ENCODE results near the gene PSMD6. TPM values are rescaled to one million over a fixed set of nuclear protein-coding genes. Genes with fewer than 3 reads are reported as not detected.

PSMD6 gene
- total RNA-seq, 4 donors from 2014 or later, result 18.3 to 66.6 (median 47.8) TPM

- Histone ChIP-seq H3K4me1 (no peaks in the 10 kb centered on the region), H3K27me3 (peaks cover 5% of the 10 kb centered on the region), H3K36me3 (no peaks in the 10 kb centered on the region), H3K27ac (no peak overlapping the region), H3K4me3 (no peak overlapping the region), H3K9me3 (no peaks in the 10 kb centered on the region)
- TF ChIP-seq EP300 (IDR thresholded peaks at IDR 0.05; ENCODE audit: low read depth) (no peak), CTCF (IDR thresholded peaks at IDR 0.05) (no peak), POLR2A (IDR thresholded peaks at IDR 0.05) (no peak), POLR2AphosphoS5 (IDR thresholded peaks at IDR 0.05) (no peak)
- in situ Hi-C loops (cut with MboI; ENCODE audit: low pct_ligation_motif_present in 1 of 4, low pct_unique_long_range_greater_than_20kb in 1 of 4, low sequenced_read_pairs in 3 of 4), result loop anchor here (10.0 to 25.0 kb wide), 4 partner anchors 223 to 445 kb away; no protein-coding TSS in a partner anchor
- WGBS, 2 donors (ENCODE audit: low coverage in 1 of 2), result 69 to 73% methylated on average over 3 to 4 of the region's 4 CpGs
- intact Hi-C loops (cut with DNase I; ENCODE audit: low total_unique reads), result loop anchor here (10.0 kb wide), 1 partner anchor 105 kb away; no protein-coding TSS in a partner anchor
- DNase-seq, result no peak
Observed at GRCh38 chr3:64039332-64039731, 16.0 kb upstream of the PSMD6 start.

- Histone ChIP-seq H3K4me3 (no peak overlapping the region), H3K27me3 (peaks cover 5% of the 10 kb centered on the region), H3K4me1 (no peaks in the 10 kb centered on the region), H3K9me3 (no peaks in the 10 kb centered on the region), H3K36me3 (no peaks in the 10 kb centered on the region), H3K27ac (no peak overlapping the region)
- no peak for DNase-seq
- intact Hi-C loops (cut with DNase I; ENCODE audit: low total_unique reads), result loop anchor here (10.0 kb wide), 1 partner anchor 106 kb away; no protein-coding TSS in a partner anchor
- in situ Hi-C loops (cut with MboI; ENCODE audit: low pct_ligation_motif_present in 1 of 4, low pct_unique_long_range_greater_than_20kb in 1 of 4, low sequenced_read_pairs in 3 of 4), result loop anchor here (10.0 to 25.0 kb wide), 4 partner anchors 224 to 446 kb away; no protein-coding TSS in a partner anchor
- WGBS, 2 donors (ENCODE audit: low coverage in 1 of 2), result 39 to 71% methylated on average over 4 of the region's 4 CpGs
- TF ChIP-seq EP300 (IDR thresholded peaks at IDR 0.05; ENCODE audit: low read depth) (no peak), POLR2AphosphoS5 (IDR thresholded peaks at IDR 0.05) (no peak), CTCF (IDR thresholded peaks at IDR 0.05) (no peak), POLR2A (IDR thresholded peaks at IDR 0.05) (no peak)
Observed at GRCh38 chr3:64038253-64038767, 15.0 kb upstream of the PSMD6 start.

- no peak overlapping the region for H3K4me3 ChIP-seq
- TF ChIP-seq POLR2A (IDR thresholded peaks at IDR 0.05) (no peak), POLR2AphosphoS5 (IDR thresholded peaks at IDR 0.05) (no peak), CTCF (IDR thresholded peaks at IDR 0.05) (no peak), EP300 (IDR thresholded peaks at IDR 0.05; ENCODE audit: low read depth) (no peak)
- peaks cover 4% of the 10 kb centered on the region for H3K27me3 ChIP-seq
- intact Hi-C loops (cut with DNase I; ENCODE audit: low total_unique reads), result loop anchor here (10.0 kb wide), 1 partner anchor 108 kb away; no protein-coding TSS in a partner anchor
- 97 to 100% methylated on average over 1 to 7 of the region's 7 CpGs for WGBS, 2 donors (ENCODE audit: low coverage in 1 of 2)
- DNase-seq, result no peak
- no peaks in the 10 kb centered on the region for H3K4me1 ChIP-seq
- H3K27ac ChIP-seq, result no peak overlapping the region
- H3K9me3 ChIP-seq, result no peaks in the 10 kb centered on the region
- in situ Hi-C loops (cut with MboI; ENCODE audit: low pct_ligation_motif_present in 1 of 4, low pct_unique_long_range_greater_than_20kb in 1 of 4, low sequenced_read_pairs in 3 of 4), result loop anchor here (10.0 to 25.0 kb wide), 4 partner anchors 225 to 448 kb away; no protein-coding TSS in a partner anchor
- no peaks in the 10 kb centered on the region for H3K36me3 ChIP-seq
Observed at GRCh38 chr3:64037084-64037483, 13.8 kb upstream of the PSMD6 start.

- Histone ChIP-seq H3K27me3 (peaks cover 6% of the 10 kb centered on the region), H3K36me3 (no peaks in the 10 kb centered on the region), H3K9me3 (no peaks in the 10 kb centered on the region), H3K4me3 (no peak overlapping the region), H3K4me1 (peaks cover 0 to 7% (median 3%) of the 10 kb centered on the region in 4 donors), H3K27ac (no peak overlapping the region)
- TF ChIP-seq POLR2AphosphoS5 (IDR thresholded peaks at IDR 0.05) (no peak), EP300 (IDR thresholded peaks at IDR 0.05; ENCODE audit: low read depth) (no peak), CTCF (IDR thresholded peaks at IDR 0.05) (no peak), POLR2A (IDR thresholded peaks at IDR 0.05) (no peak)
- intact Hi-C loops (cut with DNase I; ENCODE audit: low total_unique reads) (loop anchor here (5.0 to 10.0 kb wide), 2 partner anchors 112 to 449 kb away; no protein-coding TSS in a partner anchor), in situ Hi-C loops (cut with MboI; ENCODE audit: low pct_ligation_motif_present in 1 of 4, low pct_unique_long_range_greater_than_20kb in 1 of 4, low sequenced_read_pairs in 3 of 4) (loop anchor here (5.0 to 25.0 kb wide), 6 partner anchors 229 to 452 kb away; no protein-coding TSS in a partner anchor)
- no peak for DNase-seq
- 61 to 83% methylated on average over 2 of the region's 2 CpGs for WGBS, 2 donors (ENCODE audit: low coverage in 1 of 2)
Observed at GRCh38 chr3:64033069-64033468, 9.8 kb upstream of the PSMD6 start.
